Measurements from ENCODE around the gene CPAMD8.
"Not testable (repeated sequence)": the region's sequence is repeated elsewhere in the genome, so short reads cannot be mapped to it uniquely, and the experiment has no call there.

CPAMD8 gene

DNA sequence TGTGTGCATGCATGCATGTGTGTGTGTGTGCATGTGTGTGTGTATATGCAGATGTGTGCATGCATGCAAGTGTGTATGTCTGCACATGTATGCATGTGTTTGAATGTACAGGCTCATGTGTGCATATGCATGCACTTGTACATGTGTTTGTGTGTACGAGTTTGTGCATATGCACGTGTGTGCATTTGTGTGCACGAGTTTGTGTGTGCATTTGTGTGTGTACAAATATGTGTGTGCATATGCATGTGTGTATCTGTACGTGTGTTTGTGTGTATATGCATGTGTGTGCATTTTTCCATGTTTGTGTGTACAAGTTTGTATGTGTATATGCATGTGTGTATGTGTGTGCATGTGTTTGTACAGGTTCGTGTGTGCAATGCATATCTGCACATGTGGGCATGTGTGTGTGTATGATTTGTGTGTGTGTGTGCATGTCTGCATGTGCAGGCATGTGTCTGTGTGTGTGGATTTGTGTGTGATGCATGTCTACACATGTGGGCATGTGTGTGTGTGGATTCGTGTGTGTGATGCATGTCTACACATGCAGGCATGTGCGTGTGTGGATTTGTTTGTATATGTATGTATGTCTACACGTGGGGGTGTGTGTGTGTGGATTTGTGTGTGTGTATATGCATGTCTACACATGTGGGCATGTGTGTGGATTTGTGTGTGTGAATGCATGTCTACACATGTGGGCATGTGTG, 80.7 kb downstream of the CPAMD8 start:
- no peak for DNase-seq

DNA sequence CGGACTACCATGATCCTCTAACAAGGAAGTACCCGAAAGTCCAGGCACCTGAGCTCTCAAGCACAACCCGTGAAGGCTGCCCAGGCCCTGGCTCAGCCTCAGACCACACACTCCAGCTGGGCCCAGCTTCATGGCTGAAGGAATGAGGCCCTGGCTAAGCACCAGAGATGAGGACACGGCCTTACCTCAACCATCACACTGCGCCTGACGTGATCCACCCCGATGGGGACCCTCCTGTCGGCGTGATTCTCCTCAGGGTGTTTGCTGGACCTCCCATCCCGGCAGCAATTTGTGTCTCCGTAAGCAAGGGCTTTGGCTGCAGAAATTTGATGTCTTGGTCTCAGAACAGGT, 81.3 kb downstream of the CPAMD8 start:
- no peak for DNase-seq

DNA sequence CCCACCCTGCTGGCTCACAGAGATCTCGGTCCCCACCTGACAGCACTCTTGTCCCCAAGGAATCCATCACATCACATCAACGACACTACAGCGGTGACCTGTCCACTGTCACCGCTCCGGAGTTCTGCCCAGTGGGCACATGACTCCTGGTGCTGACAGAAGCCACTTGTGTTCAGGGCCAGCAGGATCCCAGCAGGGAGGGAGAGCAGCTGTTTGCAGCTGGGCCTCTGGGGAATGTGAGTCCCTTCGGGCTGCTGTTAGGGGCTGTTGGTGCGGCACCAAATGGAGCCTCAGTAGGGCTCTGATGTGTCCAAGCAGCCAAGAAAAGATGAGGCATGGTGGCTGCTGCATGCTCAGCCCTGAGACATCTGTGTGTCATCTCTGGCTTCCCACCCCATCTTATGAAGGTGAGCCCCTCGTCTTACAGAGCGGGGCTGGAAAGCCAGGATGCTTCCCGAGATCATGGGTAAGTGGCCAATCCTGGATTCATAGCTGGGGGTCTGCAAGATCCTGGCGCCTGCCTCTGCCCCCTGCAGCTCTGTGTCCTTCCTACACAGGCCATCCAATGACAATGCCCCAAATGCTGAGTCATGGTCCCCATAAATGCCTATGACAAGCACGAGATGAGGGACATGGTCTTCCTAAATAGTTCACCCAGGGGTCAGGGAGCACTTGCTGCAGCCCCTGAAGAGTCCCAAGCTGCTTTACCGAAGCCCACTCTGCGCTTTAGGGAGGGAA, 81.8 kb downstream of the CPAMD8 start:
- DNase-seq = no peak

DNA sequence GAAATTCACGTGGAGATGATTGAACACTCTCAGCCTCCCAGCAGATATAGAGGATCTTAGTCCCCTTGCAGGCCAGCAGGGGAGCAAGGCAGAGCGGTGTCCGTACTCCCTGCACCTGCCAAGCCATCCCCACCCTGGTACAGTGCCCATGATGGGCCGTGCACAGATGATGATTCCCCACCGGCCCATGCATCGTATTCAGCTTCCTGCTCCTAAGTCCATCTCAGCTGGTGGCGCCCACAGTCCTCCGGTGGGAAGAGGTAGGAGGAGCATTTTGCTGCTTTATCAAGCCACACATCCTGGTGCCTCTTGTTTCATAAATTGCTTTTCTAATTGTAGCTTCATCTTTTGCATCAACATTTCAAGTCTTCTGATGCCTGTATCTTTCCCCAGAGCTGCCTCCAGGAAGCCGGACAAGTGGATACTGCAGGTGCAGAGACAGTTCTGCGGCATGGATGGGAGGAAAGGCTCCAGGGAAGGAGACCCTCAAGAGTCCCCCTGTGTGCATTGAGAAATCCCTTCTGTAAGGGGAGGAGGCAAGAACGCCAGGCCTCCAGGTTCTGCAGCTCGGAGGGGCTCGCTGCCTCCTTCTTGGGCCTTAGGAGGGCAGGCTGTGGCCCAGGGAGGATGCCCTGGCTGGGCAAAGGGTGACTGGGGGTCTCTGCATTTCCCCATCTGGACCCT, 82.5 kb downstream of the CPAMD8 start:
- DNase-seq = no peak

DNA sequence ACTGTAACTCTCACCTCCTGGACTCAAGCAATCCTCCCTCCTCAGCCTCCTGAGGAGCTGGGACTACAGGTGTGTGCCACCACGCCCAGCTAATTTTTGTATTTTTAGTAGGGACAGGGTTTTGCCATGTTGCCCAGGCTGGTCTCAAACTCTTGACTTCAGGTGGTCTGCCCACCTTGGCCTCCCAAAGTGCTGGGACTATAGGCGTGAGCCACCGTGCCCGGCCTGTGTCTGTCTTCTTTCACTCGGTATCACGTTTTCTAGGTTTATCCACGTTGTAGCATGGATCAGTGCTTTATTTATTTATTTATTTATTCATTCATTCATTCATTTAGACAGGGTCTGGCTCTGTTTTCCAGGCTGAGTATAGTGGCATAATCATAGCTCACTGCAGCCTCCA, 83.5 kb downstream of the CPAMD8 start:
- not testable (repeated sequence) for DNase-seq

DNA sequence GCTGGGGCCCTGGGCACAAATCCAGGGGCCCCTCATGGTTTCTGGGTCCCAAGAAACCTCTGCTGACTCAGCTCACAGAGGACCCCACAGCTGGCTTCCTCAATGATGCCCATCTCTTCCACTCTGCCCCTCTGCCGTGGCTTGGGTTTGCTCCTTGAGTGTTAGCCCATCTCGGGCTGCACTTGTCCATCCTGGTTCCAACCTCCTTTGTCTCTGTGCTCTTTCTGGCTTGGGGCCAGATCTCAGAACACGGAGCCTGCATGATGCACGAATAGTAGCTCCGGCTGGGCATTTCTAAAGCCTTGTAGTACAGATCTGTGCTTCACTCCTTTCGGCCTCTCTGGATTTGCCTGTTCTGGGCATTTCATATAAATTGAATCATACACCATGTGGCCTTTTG, 84.0 kb downstream of the CPAMD8 start:
- no peak for DNase-seq

DNA sequence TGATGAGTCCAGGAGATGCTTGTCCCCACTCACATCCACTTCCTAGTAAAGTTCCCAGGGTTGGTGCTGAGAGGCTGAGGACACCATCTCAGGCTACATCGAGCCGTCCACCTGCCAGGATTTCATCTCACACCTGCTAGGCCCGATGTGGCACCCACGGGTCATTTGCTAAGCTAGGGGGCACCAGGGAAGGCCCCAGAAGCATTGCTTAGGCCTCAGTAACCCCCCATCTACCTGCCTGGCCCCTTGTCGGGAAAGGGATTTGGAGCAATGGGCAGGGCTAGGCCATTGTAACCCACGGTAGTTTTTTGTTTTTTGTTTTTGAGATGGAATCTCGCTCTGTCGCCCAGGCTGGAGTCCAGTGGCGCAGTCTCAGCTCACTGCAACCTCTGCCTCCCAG, 86.0 kb downstream of the CPAMD8 start:
- no peak for DNase-seq

DNA sequence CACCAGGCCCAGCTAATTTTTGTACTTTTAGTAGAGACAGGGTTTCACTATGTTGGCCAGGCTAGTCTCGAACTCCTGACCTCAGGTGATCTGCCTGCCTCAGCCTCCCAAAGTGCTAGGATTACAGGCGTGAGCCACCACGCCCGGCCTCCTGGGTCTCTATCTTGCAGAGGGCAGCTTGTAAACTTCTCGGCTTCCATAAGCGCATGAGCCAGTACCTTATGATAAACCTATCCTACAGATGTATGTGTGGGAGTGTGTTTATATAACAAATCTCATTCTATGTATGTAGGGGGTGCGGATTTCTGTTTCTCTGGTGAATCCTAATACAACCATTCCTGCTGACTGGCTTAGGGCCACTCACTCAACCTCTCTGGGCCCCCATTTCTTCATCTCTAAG, 86.5 kb downstream of the CPAMD8 start:
- not testable (repeated sequence) for DNase-seq

DNA sequence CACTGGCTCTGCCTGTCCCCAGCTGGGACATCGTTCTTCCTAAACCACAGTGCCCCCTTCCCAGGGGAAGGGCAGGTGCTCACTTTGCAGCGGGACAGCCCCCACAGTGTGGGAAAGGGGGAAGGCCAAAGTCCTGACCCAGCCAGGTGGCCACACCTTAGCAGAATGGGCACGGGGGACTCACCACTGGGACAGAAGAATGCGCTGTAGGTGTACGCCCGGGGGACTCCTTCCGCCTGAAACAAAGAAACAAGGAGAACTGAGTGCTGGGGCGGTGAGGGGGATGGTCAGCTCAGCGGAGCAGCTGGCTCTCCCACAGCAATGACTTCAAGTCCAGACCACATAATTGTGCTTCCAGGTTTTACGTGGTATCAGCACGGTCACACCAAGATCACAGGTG, 88.4 kb downstream of the CPAMD8 start:
- no peak for DNase-seq

DNA sequence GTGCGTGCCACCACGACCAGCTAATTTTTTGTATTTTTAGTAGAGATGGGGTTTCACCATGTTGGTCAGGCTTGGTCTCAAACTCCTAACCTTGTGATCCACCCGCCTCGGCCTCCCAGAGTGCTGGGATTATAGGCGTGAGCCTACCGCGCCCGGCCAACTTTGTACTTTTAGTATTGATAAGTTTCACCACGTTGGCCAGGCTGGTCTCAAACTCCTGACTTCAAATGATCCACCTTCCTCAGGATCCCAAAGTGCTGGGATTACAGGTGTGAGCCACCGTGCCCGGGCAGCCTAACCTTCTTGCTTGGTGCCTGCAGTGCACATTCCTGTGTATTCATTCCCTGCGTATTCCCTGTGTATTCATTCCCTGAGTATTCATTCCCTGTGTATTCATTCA, 88.8 kb downstream of the CPAMD8 start:
- DNase-seq = not testable (repeated sequence)

DNA sequence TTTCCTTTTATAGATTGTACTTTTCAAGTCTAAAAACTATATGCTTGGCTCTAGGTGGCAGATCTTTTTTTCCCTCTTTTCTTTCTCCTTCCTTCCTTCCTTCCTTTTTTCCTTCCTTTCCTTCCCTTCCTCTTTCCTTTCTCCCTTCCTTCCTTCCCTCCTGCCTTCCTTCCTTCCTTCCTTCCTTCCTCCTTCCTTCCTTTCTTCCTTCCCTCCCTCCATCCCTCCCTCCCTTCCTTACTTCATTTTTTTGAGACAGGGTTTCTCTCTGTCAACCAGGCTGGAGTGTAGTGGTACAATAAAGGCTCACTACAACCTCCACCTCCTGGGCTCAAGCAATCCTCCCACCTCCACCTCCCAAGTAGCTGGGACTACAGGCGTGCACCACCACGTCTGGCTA, 89.7 kb downstream of the CPAMD8 start:
- no peak for DNase-seq

DNA sequence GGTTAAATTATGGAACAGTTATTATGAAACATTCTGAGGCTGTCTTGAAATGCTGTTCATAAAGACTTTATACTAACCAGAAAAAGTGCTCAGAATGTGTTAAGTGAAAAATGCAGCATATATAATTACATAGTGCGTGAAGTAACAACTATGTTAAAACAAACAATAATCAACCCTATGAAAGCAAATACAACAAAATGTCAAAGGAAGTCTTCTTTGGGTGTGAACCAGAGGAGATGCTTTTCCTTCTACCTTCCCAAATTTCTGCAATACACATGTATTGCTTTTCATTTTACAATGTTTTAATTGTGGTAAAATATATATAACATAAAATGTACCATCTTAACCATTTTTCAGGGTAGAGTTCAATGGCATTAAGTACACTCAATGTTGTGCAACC, 92.1 kb downstream of the CPAMD8 start:
- DNase-seq = no peak

DNA sequence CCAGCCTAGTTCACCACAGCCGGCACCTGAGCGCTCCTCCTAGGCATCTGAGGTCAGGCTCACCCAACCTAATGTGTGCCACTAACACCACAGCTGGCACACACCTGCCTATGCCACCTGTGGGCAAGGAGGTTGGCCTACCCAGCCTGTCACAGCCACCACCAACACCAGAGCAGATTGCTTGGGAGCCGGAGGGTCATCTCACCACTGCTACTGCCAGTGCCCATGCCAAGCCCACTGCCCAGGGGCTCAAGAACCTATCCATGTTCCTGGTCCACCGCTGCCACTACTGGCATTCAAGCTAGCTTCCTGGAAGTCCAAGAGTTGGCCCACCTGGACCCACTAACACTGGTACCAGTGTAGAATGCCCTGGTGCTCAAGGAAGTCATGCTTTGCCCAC, 95.3 kb downstream of the CPAMD8 start:
- no peak for DNase-seq

DNA sequence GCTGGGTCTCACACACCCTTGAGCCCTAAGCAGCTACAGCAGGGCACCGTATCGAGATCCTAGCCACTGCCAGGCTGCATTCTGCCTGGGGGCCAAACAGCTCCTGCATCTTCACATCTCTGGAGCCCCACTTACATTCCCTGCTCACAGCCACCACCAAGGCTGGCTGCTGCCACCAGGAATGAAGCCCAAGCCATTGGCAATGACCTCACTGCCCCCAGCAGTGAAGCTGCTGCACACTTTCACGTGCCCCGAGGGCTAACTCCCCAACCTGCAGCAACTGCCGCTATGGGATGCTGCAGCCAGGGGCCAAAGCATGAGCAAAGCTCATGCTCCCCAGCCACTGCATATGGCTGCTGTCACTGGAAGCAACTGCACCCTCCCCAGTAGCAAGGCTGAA, 95.9 kb downstream of the CPAMD8 start:
- DNase-seq = no peak

DNA sequence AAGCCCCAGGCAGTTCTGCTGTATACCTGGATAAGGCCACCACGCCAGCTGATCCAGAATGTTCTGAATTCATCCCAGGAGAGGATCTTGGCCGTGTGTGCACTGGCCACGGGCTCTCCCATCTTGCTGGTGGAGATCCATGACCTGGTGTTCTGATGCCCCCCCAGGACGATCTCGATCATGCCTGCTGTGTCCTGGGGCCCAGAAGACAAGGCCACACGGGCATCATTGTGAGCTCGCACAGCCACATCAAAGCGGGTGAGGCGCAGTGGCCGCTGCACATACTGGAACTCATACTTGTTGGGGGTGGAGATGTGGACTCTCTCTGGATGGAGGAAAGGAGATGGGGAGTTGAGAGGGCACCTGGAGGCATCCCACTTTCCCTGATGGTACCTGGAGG, 97.7 kb downstream of the CPAMD8 start:
- no peak for DNase-seq

DNA sequence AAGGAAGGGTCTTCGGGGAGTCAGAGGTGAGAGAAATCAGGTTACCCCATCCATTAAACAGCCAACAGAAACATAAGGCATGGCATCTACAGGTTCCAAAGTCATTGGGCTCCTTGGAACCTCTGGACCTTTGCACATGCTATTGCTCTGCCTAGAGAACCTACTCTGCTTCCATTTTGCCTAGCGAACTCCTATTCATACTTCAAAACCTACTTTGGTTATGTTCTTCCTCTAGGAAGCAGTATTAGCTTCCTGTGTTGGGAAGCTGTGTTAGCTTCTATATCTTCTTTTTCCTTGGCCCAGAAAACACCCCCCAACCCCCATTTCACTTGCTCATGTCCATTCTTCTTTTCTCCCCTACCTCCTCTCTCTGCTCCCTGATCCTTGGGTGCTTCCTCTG, 98.3 kb downstream of the CPAMD8 start:
- no peak for DNase-seq

DNA sequence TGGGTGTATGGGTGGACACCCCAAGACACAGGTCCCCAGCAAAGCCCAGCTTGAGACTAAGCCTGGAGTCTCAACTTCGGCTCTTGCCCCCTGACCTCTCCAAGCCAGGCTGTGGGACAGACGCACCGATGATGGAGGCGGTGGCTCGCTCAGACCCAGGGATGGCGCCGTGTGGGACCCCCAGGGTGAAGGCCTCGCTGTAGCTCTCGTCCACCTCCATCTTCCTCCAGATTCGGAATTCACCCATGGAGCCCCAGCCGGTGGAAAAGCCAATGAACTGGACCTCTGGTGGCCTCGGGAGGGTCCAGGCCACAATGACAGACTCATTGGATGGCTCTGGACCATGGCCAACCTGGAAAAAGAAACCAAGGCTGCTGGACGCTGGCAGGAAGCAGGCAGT, 98.7 kb downstream of the CPAMD8 start:
- DNase-seq = no peak

DNA sequence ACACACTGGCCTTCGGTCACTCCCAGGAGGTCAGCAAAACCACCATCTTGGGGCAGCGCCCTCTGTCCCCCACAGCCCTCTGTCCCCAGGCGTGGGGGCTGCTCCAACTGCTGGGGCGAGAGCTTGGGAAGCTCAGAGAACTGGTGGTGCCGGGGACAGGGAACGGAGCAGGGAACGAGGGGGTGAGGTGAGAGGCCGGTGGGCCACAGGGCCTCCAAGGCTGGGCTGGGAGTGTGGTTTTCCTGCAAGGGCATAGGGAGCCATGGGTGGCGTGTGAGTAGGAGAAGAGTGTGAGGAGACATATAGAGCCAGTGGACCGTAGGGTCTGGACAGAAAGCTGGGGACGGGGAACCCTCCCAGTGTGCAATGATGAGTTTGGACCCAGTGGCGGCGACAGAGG, 103.7 kb downstream of the CPAMD8 start:
- DNase-seq = no peak

DNA sequence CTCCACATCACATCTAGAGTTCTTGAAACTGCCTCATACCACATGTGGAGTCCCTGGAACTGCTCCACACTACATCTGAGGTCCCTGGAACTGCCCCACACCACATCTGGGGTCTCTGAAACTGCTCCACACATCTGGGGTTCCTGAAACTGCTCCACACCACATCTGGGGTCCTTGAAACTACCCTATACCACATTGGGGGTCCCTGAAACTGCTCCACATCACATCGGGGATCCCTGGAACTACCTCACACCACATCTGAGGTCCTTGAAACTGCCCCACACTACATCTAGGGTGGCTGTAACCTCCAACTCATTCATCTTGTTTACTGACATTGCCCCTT, 104.0 kb downstream of the CPAMD8 start:
- no peak for DNase-seq

DNA sequence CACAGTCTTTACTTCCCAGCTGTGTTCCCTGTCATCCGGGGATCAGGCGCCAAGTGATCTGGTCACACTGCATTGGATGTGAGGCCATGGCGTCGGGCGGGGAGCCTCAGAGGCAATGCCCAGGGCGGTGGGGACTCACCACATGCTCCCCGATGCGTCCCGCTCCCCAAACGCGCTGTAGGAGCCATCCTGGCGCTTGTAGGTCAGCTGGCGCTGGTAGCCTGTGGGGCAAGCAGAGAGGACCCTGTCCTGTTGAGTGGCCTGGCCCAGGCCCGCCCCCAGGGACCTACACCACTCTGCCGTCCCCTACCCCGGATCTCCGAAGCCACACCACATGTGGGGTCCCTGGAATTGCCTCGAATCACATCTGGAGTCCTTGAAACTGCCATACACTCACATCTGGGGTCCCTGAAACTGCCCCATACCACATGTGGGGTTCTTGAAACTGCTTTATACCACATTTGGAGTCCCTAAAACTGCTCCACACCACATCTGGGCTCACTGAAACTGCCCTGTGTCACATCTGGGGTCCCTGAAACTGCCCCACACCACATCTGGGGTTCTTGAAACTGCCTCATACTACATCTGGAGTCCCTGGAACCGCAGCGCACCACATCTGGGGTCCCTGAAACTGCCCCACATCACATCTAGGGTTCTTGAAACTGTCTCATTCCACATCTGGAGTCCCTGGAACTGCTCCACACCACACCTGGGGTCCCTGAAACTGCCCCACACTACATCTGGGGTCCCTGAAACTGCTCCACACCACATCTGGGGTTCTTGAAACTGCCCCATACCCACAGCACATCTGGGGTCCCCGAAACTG, 104.6 kb downstream of the CPAMD8 start:
- no peak for DNase-seq

DNA sequence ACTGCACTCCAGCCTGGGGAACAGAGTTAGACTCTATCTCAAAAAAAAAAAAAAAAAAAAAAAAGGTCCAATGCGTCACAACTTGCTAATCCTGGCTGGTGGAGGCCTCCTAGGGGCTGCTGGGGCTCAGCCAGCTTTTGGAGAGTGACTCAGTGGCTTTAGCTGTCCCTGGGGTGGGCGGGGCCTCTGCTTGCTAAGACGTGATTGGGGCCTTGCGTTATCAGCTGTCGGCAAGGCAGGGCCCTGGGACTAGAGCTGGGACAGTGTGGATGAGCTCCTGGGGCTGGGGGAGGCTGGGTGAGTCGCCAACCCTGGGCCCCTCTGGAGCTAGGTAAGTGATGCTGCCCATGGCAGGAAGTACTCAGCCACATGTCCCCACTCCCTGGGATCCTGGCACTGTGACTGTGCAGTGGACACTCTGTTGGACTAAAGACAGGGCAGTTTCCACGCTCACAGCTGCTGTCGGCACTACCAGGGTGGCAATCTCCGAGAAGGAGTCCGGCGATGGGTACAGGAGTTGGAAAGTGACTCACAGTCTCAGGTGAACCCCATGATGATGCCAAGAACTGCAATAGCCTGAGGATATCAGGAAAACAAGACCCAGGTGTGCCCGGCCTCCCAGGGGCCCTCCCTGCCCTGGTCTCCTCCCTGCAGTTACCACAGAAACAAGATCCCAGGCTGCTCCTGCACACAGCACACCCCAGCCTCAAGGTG, 105.6 kb downstream of the CPAMD8 start:
- DNase-seq = no peak

DNA sequence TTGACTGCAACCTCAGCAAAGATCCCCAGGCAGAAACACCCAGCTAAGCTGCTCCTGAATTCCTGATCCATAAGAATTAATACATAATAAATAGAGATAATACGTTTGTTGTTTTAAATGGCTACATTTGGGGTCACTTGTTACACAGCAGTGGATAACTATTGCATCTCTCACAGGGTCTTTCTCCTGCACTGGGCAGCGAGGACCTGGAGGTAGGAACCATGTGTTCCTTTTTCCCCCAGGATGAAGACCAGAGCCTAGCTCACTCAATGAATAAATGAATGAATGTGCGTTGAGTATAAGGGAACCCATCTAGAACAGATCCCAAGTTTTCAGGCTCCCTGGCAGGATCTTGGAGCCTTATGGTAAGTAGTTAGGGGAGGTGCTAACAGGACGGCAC, 107.1 kb downstream of the CPAMD8 start:
- no peak for DNase-seq

DNA sequence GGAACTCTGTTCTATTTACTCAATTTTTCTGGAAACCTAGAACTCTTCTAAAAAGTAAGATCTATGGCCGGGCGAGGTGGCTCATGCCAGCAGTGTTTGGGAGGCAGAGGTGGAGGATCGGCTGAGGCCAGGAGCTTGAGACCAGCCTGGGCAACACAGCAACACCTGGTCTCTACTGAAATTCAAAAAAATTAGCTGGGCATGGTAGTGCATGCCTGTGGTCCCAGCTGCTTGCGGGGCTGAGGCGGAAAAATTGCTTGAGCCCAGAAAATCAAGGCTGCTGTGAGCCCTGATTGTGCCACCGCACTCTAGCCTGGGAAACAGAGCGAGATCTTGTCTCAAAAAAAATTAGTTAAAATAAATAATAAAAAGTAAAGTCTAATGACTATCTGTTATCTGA, 109.2 kb downstream of the CPAMD8 start:
- no peak for DNase-seq

Measured in suppressor macrophage (primary cell).